Measurements from ENCODE around the gene SFT2D1. TPM values are rescaled to one million over a fixed set of nuclear protein-coding genes. Genes with fewer than 3 reads are reported as not detected.

Gene SFT2D1
- polyA plus RNA-seq, 1 donor, result 35.1 TPM

- no peak for DNase-seq (ENCODE audit: low read depth)
Measured at GRCh38 chr6:166277892-166278578, 64.3 kb downstream of the SFT2D1 start.

GRCh38 chr6:166277018-166277417 lies 65.3 kb downstream of the SFT2D1 start:
- no peak for DNase-seq (ENCODE audit: low read depth)

- DNase-seq (ENCODE audit: low read depth), result no peak
Measured at GRCh38 chr6:166275714-166276166, 66.6 kb downstream of the SFT2D1 start.

GRCh38 chr6:166274739-166275370 lies 67.5 kb downstream of the SFT2D1 start:
- no peak for DNase-seq (ENCODE audit: low read depth)

- DNase-seq (ENCODE audit: low read depth), result no peak
Measured at GRCh38 chr6:166274163-166274562, 68.2 kb downstream of the SFT2D1 start.

GRCh38 chr6:166271376-166271765 lies 71.0 kb downstream of the SFT2D1 start:
- DNase-seq (ENCODE audit: low read depth), result no peak

- DNase-seq (ENCODE audit: low read depth), result no peak
Measured at GRCh38 chr6:166270706-166271375, 71.5 kb downstream of the SFT2D1 start.

Other genes with a start within 250 kb of the SFT2D1 start
- not detected for gene TBXT, start 174.7 kb downstream of the SFT2D1 start, polyA plus RNA-seq (ENCODE audit: insufficient read length)
- 1.1 TPM for gene PRR18, start 34.2 kb downstream of the SFT2D1 start, polyA plus RNA-seq (ENCODE audit: insufficient read length)
- 73.6 TPM for gene MPC1, start 40.4 kb upstream of the SFT2D1 start, polyA plus RNA-seq (ENCODE audit: insufficient read length)
- 0.16 TPM for gene RAMACL, start 244.1 kb upstream of the SFT2D1 start, polyA plus RNA-seq (ENCODE audit: insufficient read length)